Measurements from ENCODE around the gene HIPK1.
"Not testable (repeated sequence)": the region's sequence is repeated elsewhere in the genome, so short reads cannot be mapped to it uniquely, and the experiment has no call there.

Gene HIPK1

GRCh38 chr1:114008480-114008941 is 79.4 kb downstream of the HIPK1 start:
- H3K4me3 ChIP-seq (replicated peaks; ENCODE audit: low read depth, low read length) = no peak overlapping the region
- TF ChIP-seq CTCF (IDR thresholded peaks at IDR 0.05; ENCODE audit: low read depth, low read length, missing control alignments) = no peak
- no peak for DNase-seq (ENCODE audit: extremely low read depth, low read depth)

GRCh38 chr1:114008993-114009392 is 79.9 kb downstream of the HIPK1 start:
- no peak overlapping the region for H3K4me3 ChIP-seq (replicated peaks; ENCODE audit: low read depth, low read length)
- TF ChIP-seq CTCF (IDR thresholded peaks at IDR 0.05; ENCODE audit: low read depth, low read length, missing control alignments) = no peak
- DNase-seq (ENCODE audit: extremely low read depth, low read depth) = no peak

- no peak overlapping the region for H3K4me3 ChIP-seq (replicated peaks; ENCODE audit: low read depth, low read length)
- no peak for DNase-seq (ENCODE audit: extremely low read depth, low read depth)
- no peak for TF ChIP-seq CTCF (IDR thresholded peaks at IDR 0.05; ENCODE audit: low read depth, low read length, missing control alignments)
Observed at GRCh38 chr1:114009393-114009792, 80.3 kb downstream of the HIPK1 start.

- DNase-seq (ENCODE audit: extremely low read depth, low read depth) = no peak
- TF ChIP-seq CTCF (IDR thresholded peaks at IDR 0.05; ENCODE audit: low read depth, low read length, missing control alignments) = no peak
- no peak overlapping the region for H3K4me3 ChIP-seq (replicated peaks; ENCODE audit: low read depth, low read length)
Observed at GRCh38 chr1:114010433-114011184, 81.5 kb downstream of the HIPK1 start.

GRCh38 chr1:114011796-114012195 is 82.7 kb downstream of the HIPK1 start:
- TF ChIP-seq CTCF (IDR thresholded peaks at IDR 0.05; ENCODE audit: low read depth, low read length, missing control alignments) = no peak
- DNase-seq (ENCODE audit: extremely low read depth, low read depth) = no peak
- no peak overlapping the region for H3K4me3 ChIP-seq (replicated peaks; ENCODE audit: low read depth, low read length)

- DNase-seq (ENCODE audit: extremely low read depth, low read depth) = no peak
- TF ChIP-seq CTCF (IDR thresholded peaks at IDR 0.05; ENCODE audit: low read depth, low read length, missing control alignments) = no peak
- H3K4me3 ChIP-seq (replicated peaks; ENCODE audit: low read depth, low read length) = no peak overlapping the region
Observed at GRCh38 chr1:114015075-114015474, 86.0 kb downstream of the HIPK1 start.

- H3K4me3 ChIP-seq (replicated peaks; ENCODE audit: low read depth, low read length); DNase-seq (ENCODE audit: extremely low read depth, low read depth): not testable (repeated sequence)
Observed at GRCh38 chr1:114019724-114020123, 90.6 kb downstream of the HIPK1 start.
